ENCODE data around the gene RNF182. TPM values are rescaled to one million over a fixed set of nuclear protein-coding genes. Genes with fewer than 3 reads are reported as not detected.

The RNF182 gene
- polyA plus RNA-seq, 3 donors = not detected

DNA sequence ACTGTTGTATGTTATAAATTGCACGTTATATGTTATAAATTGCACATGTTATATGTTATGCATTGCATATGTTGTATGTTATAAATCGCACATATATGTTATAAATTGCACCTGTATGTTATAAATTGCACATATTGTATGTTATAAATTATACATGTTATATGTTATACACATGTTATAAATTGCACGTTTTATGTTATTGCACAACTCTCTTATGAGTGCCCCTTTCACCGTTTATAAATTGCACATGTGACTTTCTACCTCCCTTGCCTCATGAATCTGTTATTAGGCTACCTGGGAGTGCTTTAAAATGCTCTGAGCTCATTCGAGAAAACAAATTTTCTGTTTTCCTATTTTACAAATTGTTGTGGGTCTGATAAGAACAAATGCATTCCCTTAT is 84.1 kb downstream of the RNF182 start:
- H3K4me2 ChIP-seq (replicated peaks; ENCODE audit: extremely low read depth, low read length, poor library complexity, severe bottlenecking) = no peak overlapping the region
- Mint-ChIP-seq H3K4me3 (no peak overlapping the region), H3K4me1 (peaks cover 11% of the 10 kb centered on the region), H3K27me3 (ENCODE audit: low read depth in 3 of 3) (peaks cover 4 to 20% (median 12%) of the 10 kb centered on the region in 3 donors), H3K36me3 (no peaks in the 10 kb centered on the region), H3K9me3 (peaks cover 0 to 3% (median 0%) of the 10 kb centered on the region in 7 donors), H3K27ac (no peak overlapping the region)
- no peak overlapping the region for H3K27ac ChIP-seq (ENCODE audit: low read depth in 1 of 2, low read length in 2 of 2)
- DNase-seq = no peak
- WGBS (ENCODE audit: insufficient coverage) = no CpG with 5 or more reads among the region's 5 CpGs
- H3K4me1 ChIP-seq (ENCODE audit: control insufficient read depth in 1 of 2, insufficient read depth in 2 of 2, low read length in 2 of 2) = no peaks in the 10 kb centered on the region
- intact Hi-C loops (cut with micrococcal nuclease) = no loop called here
- TF ChIP-seq, protein P1, sequence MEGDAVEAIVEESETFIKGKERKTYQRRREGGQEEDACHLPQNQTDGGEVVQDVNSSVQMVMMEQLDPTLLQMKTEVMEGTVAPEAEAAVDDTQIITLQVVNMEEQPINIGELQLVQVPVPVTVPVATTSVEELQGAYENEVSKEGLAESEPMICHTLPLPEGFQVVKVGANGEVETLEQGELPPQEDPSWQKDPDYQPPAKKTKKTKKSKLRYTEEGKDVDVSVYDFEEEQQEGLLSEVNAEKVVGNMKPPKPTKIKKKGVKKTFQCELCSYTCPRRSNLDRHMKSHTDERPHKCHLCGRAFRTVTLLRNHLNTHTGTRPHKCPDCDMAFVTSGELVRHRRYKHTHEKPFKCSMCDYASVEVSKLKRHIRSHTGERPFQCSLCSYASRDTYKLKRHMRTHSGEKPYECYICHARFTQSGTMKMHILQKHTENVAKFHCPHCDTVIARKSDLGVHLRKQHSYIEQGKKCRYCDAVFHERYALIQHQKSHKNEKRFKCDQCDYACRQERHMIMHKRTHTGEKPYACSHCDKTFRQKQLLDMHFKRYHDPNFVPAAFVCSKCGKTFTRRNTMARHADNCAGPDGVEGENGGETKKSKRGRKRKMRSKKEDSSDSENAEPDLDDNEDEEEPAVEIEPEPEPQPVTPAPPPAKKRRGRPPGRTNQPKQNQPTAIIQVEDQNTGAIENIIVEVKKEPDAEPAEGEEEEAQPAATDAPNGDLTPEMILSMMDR (IDR thresholded peaks at IDR 0.05) = no peak
- H3K36me3 ChIP-seq (replicated peaks in 1 of 2; ENCODE audit: control insufficient read depth in 1 of 2, insufficient read depth in 2 of 2, low read length in 2 of 2) = no peaks in the 10 kb centered on the region
- no peaks in the 10 kb centered on the region for H4K20me1 ChIP-seq (ENCODE audit: insufficient read depth, low read length)
- no peaks in the 10 kb centered on the region for H3K27me3 ChIP-seq (ENCODE audit: control insufficient read depth in 2 of 2, insufficient read depth in 2 of 2, low read length in 2 of 2)
- H3K79me2 ChIP-seq (ENCODE audit: insufficient read depth, low read length) = no peaks in the 10 kb centered on the region
- no peak overlapping the region for H2AFZ ChIP-seq (ENCODE audit: insufficient read depth, low read depth, low read length, poor library complexity, severe bottlenecking)
- H3K4me3 ChIP-seq (replicated peaks in 1 of 3; ENCODE audit: low read depth in 2 of 3, low read length in 3 of 3) = no peak overlapping the region
- no peaks in the 10 kb centered on the region for H3K9me3 ChIP-seq (replicated peaks in 1 of 2; ENCODE audit: control insufficient read depth in 1 of 2, insufficient read depth in 1 of 2, low read length in 2 of 2)
- H3K9ac ChIP-seq (ENCODE audit: insufficient read depth, low read length, poor library complexity, severe bottlenecking) = no peak overlapping the region

DNA sequence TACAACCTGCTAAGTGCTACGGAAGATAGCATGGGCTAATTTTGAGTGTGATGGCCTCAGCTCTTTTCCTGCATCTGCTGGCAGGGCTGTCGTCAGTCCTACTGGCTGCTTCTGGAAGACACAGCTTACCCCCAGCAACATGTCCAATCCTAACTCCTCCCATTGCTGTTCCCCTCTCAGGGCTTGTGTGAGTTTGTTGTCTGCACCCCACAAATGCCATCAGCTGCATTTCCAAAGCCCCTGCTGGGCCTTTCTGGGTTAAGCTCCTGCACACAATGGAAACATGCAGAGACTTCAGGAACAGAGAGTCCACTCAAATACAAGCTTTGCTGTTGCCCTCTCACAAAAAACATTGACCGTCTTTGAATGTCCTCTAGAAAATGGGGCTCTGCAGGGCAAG is 84.7 kb downstream of the RNF182 start:
- no peaks in the 10 kb centered on the region for H3K36me3 ChIP-seq (replicated peaks in 1 of 2; ENCODE audit: control insufficient read depth in 1 of 2, insufficient read depth in 2 of 2, low read length in 2 of 2)
- 100% methylated on average over 2 of the region's 3 CpGs for WGBS (ENCODE audit: insufficient coverage)
- no peaks in the 10 kb centered on the region for H3K9me3 ChIP-seq (replicated peaks in 1 of 2; ENCODE audit: control insufficient read depth in 1 of 2, insufficient read depth in 1 of 2, low read length in 2 of 2)
- Mint-ChIP-seq H3K36me3 (no peaks in the 10 kb centered on the region), H3K9me3 (peaks cover 0 to 3% (median 0%) of the 10 kb centered on the region in 7 donors), H3K27ac (no peak overlapping the region), H3K27me3 (ENCODE audit: low read depth in 3 of 3) (peaks cover 6 to 20% (median 15%) of the 10 kb centered on the region in 3 donors), H3K4me1 (peaks cover 11% of the 10 kb centered on the region), H3K4me3 (no peak overlapping the region)
- no peak overlapping the region for H3K4me3 ChIP-seq (replicated peaks in 1 of 3; ENCODE audit: low read depth in 2 of 3, low read length in 3 of 3)
- TF ChIP-seq, protein P1 (IDR thresholded peaks at IDR 0.05) = no peak
- no peak for DNase-seq
- no peak overlapping the region for H3K9ac ChIP-seq (ENCODE audit: insufficient read depth, low read length, poor library complexity, severe bottlenecking)
- H3K4me1 ChIP-seq (ENCODE audit: control insufficient read depth in 1 of 2, insufficient read depth in 2 of 2, low read length in 2 of 2) = no peaks in the 10 kb centered on the region
- H2AFZ ChIP-seq (ENCODE audit: insufficient read depth, low read depth, low read length, poor library complexity, severe bottlenecking) = no peak overlapping the region
- H3K27me3 ChIP-seq (ENCODE audit: control insufficient read depth in 2 of 2, insufficient read depth in 2 of 2, low read length in 2 of 2) = no peaks in the 10 kb centered on the region
- no peaks in the 10 kb centered on the region for H4K20me1 ChIP-seq (ENCODE audit: insufficient read depth, low read length)
- H3K79me2 ChIP-seq (ENCODE audit: insufficient read depth, low read length) = no peaks in the 10 kb centered on the region
- intact Hi-C loops (cut with micrococcal nuclease) = no loop called here
- H3K4me2 ChIP-seq (replicated peaks; ENCODE audit: extremely low read depth, low read length, poor library complexity, severe bottlenecking) = no peak overlapping the region
- no peak overlapping the region for H3K27ac ChIP-seq (ENCODE audit: low read depth in 1 of 2, low read length in 2 of 2)

Measured in CD14-positive monocyte (primary cell).